ENCODE measurements around the gene MAD2L1BP.
"Not testable (repeated sequence)": the region's sequence is repeated elsewhere in the genome, so short reads cannot be mapped to it uniquely, and the experiment has no call there.

MAD2L1BP gene

DNA sequence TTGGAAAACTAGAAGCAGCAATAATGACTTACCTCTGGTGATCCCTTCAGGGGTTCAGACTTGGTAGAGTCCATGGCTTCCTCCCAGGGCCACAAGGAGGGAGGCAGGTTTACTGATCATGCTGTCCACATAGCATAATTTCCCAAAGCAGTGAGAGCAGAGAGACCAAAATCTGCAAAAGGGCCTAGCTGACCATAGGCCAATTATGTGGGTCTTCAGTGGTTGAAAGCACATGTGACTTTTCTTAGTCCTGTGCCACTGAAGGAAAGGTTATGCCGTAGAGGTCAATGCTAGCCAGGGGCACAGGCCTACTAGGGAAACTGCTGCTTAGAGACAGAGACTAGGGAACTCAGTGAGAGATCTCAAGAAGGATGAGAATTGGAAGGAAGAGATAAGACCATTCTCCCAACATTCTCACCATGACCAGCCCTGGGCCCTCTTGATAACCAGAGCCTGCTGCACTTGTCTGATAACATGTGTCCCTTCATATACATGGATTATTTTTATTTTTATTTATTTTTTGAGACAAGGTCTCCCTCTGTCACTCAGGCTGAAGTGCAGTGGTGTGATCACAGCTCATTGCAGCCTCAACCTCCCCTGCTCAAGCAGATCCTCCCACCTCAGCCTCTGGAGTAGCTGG, 4.5 kb upstream of the MAD2L1BP start:
- TF ChIP-seq, protein P1, sequence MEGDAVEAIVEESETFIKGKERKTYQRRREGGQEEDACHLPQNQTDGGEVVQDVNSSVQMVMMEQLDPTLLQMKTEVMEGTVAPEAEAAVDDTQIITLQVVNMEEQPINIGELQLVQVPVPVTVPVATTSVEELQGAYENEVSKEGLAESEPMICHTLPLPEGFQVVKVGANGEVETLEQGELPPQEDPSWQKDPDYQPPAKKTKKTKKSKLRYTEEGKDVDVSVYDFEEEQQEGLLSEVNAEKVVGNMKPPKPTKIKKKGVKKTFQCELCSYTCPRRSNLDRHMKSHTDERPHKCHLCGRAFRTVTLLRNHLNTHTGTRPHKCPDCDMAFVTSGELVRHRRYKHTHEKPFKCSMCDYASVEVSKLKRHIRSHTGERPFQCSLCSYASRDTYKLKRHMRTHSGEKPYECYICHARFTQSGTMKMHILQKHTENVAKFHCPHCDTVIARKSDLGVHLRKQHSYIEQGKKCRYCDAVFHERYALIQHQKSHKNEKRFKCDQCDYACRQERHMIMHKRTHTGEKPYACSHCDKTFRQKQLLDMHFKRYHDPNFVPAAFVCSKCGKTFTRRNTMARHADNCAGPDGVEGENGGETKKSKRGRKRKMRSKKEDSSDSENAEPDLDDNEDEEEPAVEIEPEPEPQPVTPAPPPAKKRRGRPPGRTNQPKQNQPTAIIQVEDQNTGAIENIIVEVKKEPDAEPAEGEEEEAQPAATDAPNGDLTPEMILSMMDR (IDR thresholded peaks at IDR 0.05; ENCODE audit: control insufficient read depth, insufficient read depth, low read depth, low read length, missing control alignments) = no peak

DNA sequence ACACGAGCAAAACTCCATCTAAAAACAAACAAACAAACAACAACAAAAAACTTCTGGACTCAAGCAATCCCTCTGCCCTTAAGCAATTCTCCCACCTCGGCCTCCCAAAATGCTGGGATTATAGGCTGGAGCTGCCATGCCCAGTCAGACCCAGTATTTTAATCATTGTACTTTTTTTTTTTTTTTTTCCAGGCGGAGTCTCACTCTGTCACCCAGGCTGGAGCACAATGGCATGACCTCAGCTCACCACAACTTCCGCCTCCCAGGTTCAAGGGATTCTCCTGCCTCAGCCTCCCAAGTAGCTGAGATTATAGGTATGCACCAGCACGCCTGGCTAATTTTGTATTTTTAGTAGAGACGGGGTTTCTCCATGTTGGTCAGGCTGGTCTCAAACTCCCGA, 2.6 kb upstream of the MAD2L1BP start:
- H3K4me3 ChIP-seq (ENCODE audit: control insufficient read depth, low read depth, low read length); DNase-seq (ENCODE audit: low read depth): not testable (repeated sequence)

More for the DNA sequence above, 4.5 kb upstream of the MAD2L1BP start:
- DNase-seq (ENCODE audit: low read depth) = no peak
- no peak overlapping the region for H3K4me3 ChIP-seq (ENCODE audit: control insufficient read depth, low read depth, low read length)

DNA sequence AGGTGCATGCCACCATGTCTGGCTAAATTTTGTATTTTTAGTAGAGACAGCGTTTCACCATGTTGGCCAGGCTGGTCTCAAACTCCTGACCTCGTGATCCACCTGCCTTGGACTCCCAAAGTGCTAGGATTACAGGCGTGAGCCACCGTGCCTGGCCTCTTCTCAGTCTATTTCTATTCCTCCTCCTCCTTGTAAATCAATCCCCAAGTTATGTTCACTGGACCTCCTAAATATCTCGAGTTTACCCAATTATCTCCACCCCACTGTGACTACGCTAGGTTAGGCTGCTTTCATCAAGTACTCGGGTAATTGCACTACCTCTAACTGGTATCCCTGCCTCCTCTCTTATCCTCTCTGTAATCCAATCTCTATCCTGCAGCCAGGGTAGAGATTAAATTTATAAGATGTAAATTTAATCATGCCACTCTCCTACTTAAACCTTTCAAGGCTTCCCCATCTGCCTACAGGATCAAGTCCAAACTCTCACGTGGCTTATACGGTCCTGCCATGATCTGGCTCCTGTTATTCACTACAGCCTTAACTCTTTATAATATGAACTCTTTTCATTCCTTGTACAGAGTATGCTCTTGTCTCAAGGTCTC, 837 bp upstream of the MAD2L1BP start:
- DNase-seq (ENCODE audit: low read depth) = no peak
- TF ChIP-seq, protein P1 (IDR thresholded peaks at IDR 0.05; ENCODE audit: control insufficient read depth, insufficient read depth, low read depth, low read length, missing control alignments) = no peak
- H3K4me3 ChIP-seq (ENCODE audit: control insufficient read depth, low read depth, low read length) = no peak overlapping the region

DNA sequence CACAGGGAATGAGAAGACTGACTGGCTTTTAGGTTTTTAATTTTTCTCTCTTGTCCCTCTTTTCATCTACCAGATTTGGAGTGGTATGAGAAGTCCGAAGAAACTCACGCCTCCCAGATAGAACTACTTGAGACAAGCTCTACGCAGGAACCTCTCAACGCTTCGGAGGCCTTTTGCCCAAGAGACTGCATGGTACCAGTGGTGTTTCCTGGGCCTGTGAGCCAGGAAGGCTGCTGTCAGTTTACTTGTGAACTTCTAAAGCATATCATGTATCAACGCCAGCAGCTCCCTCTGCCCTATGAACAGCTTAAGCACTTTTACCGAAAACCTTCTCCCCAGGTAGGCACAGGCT, 644 bp downstream of the MAD2L1BP start:
- TF ChIP-seq, protein P1 (IDR thresholded peaks at IDR 0.05; ENCODE audit: control insufficient read depth, insufficient read depth, low read depth, low read length, missing control alignments) = no peak
- peak overlapping the region; percentile 93 for H3K4me3 ChIP-seq (ENCODE audit: control insufficient read depth, low read depth, low read length)
- DNase-seq (ENCODE audit: low read depth) = no peak

DNA sequence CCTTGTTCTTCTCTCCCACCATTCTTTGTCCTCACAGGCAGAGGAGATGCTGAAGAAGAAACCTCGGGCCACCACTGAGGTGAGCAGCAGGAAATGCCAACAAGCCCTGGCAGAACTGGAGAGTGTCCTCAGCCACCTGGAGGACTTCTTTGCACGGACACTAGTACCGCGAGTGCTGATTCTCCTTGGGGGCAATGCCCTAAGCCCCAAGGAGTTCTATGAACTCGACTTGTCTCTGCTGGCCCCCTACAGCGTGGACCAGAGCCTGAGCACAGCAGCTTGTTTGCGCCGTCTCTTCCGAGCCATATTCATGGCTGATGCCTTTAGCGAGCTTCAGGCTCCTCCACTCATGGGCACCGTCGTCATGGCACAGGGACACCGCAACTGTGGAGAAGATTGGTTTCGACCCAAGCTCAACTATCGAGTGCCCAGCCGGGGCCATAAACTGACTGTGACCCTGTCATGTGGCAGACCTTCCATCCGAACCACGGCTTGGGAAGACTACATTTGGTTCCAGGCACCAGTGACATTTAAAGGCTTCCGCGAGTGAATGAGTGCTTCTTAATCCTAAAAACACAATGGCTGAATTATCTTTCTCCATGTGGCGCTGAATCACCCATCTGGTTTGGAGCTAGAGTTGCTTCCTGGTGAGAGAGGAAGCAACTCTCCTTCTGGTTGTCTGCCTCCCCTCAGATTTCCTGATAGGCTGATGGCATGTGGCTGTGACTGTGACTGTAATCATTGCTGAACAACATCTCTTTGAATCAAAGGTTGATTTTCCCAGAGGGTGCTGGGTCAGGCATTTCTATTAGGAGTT, 4.6 kb downstream of the MAD2L1BP start:
- DNase-seq (ENCODE audit: low read depth) = no peak
- TF ChIP-seq, protein P1 (IDR thresholded peaks at IDR 0.05; ENCODE audit: control insufficient read depth, insufficient read depth, low read depth, low read length, missing control alignments) = no peak
- no peak overlapping the region for H3K4me3 ChIP-seq (ENCODE audit: control insufficient read depth, low read depth, low read length)

DNA sequence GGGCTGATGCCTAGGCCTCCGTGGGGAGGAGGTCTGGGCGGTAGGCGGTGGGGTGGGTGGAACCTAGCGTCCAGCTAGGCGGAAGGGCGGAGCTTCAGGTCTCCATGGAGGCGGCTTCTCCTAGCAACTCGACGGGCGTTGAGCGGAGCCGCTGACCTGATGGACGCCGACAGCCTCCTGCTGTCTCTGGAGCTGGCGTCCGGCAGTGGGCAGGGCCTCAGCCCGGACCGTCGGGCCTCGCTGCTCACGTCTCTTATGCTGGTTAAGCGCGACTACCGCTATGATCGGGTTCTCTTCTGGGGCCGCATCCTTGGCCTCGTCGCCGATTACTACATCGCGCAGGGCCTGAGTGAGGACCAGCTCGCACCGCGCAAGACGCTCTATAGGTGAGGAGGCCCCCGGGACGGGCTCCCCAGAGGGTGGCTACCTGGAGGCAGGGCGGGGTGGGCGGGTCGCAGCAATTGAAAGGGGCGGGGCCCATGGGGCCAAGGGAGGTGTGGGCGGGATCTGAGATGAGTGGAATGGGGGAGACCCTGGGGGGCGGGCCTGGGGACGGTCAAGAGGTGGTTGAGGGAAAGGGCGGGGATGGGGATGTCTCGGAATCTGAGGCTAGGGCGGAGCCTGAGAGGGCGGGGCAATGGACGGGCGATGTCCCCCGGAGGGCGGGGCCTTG, 9.4 kb downstream of the MAD2L1BP start, which contains the start of gene RSPH9:
TSS of gene RSPH9 (plus strand) at position 97 of the 673 bp plus-strand sequence. CDS start at position 160, 63 bp downstream.
- peak within 1 kb of the TSS; percentile 38 for H3K4me3 ChIP-seq (ENCODE audit: control insufficient read depth, low read depth, low read length)
- DNase-seq (ENCODE audit: low read depth) = no peak
- TF ChIP-seq, protein P1 (IDR thresholded peaks at IDR 0.05; ENCODE audit: control insufficient read depth, insufficient read depth, low read depth, low read length, missing control alignments) = no peak
